NT2/D1 (cell line): ENCODE measurements around the gene DPP9.

Experiments
- SUZ12 ChIP-seq: IDR thresholded peaks from 2 replicates; pipeline ENCODE4 v1.6.1; 2011; ENCODE audit not compliant: insufficient read length, insufficient read depth; ENCODE audit errors: extremely low read depth
- YY1 ChIP-seq: IDR thresholded peaks from 2 replicates; pipeline ENCODE4 v1.6.1; 2011; ENCODE audit not compliant: insufficient read length, insufficient read depth
- ZNF274 ChIP-seq: IDR thresholded peaks from 2 replicates; pipeline ENCODE4 v1.6.1; 2011; ENCODE audit warnings: mild to moderate bottlenecking, low read depth, low read length

DNA sequence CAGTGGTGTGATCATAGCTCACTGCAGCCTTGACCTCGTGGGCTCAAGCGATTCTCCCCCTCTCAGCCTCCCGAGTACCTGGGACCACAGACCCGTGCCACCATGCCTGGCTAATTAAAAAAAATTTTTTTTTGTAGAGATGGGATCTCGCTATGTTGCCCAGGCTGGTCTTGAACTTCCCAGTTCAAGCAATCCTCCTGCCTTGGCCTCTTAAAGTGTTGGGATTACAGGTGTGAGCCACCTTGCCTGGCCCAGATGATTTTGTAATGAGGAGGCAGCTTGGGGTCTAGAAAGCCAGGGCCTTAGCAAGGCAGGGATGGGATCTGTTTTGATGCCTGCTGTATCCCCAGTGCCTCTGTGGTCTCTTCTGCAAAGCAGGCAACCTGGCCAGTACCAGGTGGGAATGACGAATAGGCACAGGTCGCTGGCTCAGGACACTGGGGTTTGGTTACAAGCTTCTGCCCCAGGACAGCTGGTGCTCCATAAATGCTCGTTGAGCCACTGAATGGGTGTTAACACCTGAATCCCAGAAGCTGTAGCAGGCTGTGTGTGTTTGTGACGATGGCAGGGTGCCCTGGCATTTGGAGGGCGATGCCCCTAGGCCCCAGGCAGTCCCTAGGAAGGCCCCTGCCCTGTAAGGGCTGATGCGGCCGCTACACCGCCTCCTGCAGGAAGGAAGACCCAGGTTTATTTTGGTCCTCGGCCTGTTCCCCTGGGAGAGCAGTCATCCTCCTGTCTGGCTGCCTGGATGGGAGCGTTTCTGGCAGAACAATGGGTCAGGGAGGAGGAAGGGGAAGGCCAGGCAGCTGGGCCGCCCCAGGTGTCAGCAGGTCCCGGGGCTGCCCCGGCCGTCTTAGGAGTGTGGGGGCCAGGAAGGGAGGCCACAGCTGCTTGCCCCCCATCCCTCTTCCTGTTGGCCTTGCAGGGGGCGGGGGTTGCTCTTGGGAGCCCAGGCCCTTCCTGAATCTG, 75.7 kb downstream of the DPP9 start:
- TF ChIP-seq ZNF274 = no peak
- no peak for TF ChIP-seq YY1
- TF ChIP-seq SUZ12 = no peak
